Fibroblast of mammary gland (primary cell): ENCODE results near the gene RBL2.
"Not testable (repeated sequence)": the region's sequence is repeated elsewhere in the genome, so short reads cannot be mapped to it uniquely, and the experiment has no call there.

Experiments
- DNase-seq: peaks from one replicate; pipeline ENCODE4 v3.0.0-alpha.2; 2010; ENCODE audit warnings: low read depth
- H3K4me3 ChIP-seq: 2 replicates; pipeline ENCODE4 v1.5.1; 2011; ENCODE audit warnings: low read depth, mild to moderate bottlenecking, low read length, moderate library complexity; ENCODE audit not compliant: control insufficient read depth
- TF ChIP-seq, protein P1 (sequence below): conservative IDR thresholded peaks from 2 replicates; pipeline ENCODE4 v1.5.1; 2011; ENCODE audit warnings: low read depth, low read length, inconsistent platforms; ENCODE audit not compliant: control insufficient read depth, insufficient read depth

Gene RBL2

DNA sequence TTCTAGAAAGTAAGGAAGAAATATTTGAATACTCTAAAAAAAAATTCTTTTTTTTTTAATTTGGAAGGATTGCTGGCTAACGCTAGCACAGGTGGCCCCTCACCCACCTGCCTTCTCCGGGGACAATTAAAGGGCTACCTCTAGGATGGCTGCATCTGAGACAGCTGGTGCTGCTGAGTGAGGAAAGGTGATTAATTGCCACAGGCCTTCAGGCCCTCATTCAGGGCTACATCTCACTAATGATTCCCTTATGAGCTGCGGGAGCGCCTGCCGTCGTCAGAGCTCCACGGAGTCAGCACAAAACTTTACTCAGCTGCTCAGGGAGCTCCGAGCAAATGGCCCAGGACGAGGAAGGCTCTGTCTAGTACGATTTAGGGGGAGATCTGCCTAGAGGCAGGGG is 95.8 kb downstream of the RBL2 start:
- TF ChIP-seq, protein P1, sequence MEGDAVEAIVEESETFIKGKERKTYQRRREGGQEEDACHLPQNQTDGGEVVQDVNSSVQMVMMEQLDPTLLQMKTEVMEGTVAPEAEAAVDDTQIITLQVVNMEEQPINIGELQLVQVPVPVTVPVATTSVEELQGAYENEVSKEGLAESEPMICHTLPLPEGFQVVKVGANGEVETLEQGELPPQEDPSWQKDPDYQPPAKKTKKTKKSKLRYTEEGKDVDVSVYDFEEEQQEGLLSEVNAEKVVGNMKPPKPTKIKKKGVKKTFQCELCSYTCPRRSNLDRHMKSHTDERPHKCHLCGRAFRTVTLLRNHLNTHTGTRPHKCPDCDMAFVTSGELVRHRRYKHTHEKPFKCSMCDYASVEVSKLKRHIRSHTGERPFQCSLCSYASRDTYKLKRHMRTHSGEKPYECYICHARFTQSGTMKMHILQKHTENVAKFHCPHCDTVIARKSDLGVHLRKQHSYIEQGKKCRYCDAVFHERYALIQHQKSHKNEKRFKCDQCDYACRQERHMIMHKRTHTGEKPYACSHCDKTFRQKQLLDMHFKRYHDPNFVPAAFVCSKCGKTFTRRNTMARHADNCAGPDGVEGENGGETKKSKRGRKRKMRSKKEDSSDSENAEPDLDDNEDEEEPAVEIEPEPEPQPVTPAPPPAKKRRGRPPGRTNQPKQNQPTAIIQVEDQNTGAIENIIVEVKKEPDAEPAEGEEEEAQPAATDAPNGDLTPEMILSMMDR = no peak
- DNase-seq = no peak
- no peak overlapping the region for H3K4me3 ChIP-seq

DNA sequence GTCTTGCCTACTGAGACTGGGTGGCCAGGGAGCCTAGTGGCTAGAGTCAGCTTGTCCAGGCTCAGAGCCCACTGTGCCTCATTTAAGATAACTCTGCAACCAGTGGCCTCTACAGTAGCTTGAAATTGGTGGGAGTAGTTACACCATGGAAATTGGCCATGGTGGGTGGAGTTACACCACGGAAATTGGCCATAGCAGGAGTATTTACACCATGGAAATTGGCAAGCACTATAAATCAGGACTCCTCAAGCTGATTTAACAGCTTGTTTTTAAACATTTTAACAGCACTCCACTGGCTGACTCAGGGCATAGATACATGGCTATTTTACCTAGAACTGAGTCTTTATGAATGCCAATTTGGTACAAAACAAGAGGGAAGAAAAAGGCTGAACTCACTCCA is 96.5 kb downstream of the RBL2 start:
- H3K4me3 ChIP-seq = no peak overlapping the region
- TF ChIP-seq, protein P1 = no peak
- DNase-seq = no peak

DNA sequence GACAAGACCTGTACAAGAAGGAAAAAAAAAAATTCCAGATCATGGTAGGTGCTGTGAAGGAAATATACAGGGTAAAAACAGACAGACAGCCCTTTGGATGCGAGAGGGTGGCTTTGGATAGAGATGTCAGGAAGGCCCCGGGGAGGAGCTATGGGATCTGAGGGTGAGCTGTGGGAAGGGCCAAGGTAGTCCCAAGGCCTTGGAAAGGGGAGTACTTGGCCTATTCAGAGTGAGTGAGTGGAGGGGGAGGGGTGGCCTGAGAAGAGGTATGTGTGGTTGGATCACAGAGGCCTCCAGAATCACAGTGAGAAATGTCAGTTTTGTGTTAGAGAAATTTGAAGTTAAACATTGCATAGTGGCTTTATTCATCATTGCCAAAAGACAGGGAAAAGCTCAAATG is 99.9 kb downstream of the RBL2 start:
- TF ChIP-seq, protein P1 = no peak
- H3K4me3 ChIP-seq = no peak overlapping the region
- DNase-seq = no peak

DNA sequence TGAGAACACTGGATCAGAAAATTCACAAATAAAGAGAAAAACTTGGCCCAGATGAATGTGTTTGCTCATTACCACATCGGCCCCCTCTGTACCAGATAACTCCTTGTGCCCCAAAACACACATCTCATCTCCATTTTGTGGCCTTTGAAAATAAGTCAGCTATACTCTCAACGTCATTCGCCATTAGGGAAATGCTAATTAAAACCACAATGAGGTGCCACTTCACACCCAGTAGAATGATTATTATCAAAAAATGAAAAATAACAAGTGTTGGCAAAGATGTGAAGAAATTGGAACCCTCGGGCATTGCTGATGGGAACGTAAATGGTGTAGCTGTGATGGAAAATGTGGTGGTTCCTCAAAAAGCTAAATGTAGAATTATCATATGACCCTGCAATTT is 103.4 kb downstream of the RBL2 start:
- no peak overlapping the region for H3K4me3 ChIP-seq
- TF ChIP-seq, protein P1 = no peak
- DNase-seq = no peak

DNA sequence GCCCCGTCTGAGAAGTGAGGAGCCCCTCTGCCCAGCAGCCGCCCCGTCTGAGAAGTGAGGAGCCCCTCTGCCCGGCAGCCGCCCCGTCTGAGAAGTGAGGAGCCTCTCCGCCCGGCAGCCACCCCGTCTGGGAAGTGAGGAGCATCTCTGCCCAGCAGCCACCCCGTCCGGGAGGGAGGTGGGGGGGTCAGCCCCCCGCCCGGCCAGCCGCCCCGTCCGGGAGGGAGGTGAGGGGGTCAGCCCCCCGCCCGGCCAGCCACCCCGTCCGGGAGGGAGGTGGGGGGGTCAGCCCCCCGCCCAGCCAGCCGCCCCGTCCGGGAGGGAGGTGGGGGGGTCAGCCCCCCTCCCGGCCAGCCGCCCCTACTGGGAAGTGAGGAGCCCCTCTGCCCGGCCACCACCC is 105.1 kb downstream of the RBL2 start:
- not testable (repeated sequence) for DNase-seq, H3K4me3 ChIP-seq

DNA sequence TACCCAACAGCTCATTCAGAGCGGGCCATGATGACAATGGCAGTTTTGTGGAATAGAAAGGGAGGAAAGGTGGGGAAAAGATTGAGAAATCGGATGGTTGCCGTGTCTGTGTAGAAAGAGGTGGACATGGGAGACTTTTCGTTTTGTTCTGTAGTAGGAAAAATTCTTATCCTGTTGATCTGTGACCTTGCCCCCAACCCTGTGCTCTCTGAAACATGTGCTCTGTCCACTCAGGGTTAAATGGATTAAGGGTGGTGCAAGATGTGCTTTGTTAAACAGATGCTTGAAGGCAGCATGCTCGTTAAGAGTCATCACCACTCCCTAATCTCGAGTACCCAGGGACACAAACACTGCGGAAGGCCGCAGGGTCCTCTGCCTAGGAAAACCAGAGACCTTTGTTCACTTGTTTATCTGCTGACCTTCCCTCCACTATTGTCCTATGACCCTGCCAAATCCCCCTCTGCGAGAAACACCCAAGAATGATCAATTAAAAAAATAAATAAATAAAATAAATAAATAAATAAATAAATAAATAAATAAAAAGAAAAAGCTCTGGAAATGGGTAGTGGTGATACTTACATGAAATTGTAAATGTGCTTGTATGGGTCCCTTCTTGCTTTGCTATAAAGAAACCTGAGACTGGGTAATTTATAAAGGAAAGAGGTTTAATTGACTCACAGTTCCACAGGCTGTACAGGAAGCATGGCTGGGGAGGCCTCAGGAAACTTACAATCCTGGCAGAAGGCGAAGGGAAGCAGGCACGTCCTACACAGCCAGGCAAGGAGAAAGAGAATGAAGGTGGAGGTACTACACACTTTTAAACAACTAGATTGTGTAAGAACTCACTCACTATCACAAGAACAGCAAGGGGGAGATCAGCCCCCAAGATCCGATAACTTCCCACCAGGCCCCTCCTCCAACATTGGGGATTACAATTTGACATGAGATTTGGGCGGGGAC is 105.8 kb downstream of the RBL2 start:
- DNase-seq, H3K4me3 ChIP-seq: not testable (repeated sequence)
